OCI-LY3 (cell line): ENCODE measurements around the gene SLC5A1.
"Not testable (repeated sequence)": the region's sequence is repeated elsewhere in the genome, so short reads cannot be mapped to it uniquely, and the experiment has no call there.

ENCODE experiments used
- H2AFZ ChIP-seq: fragments of 200-600, 300-600 bp; shearing (Covaris generic); 2 replicates; pipeline ENCODE4 v1.6.0; 2014; ENCODE audit warnings: antibody characterized with exemption, low read depth, low read length
- H3K27ac ChIP-seq: fragments of 200-600, 300-600 bp; sonication (generic); 2 replicates; pipeline ENCODE4 v1.5.1; 2014; ENCODE audit warnings: mild to moderate bottlenecking, low read length, moderate library complexity, mixed read lengths
- H3K27me3 ChIP-seq: fragments of 200-600, 300-600 bp; sonication (generic); 2 replicates; pipeline ENCODE4 v1.6.1; 2014; ENCODE audit warnings: low read depth, low read length, mixed read lengths
- H3K36me3 ChIP-seq: fragments of 200-600, 300-600 bp; sonication (generic); replicated peaks from 2 replicates; pipeline ENCODE3; 2014; ENCODE audit warnings: low read depth, low read length, mixed read lengths
- H3K4me1 ChIP-seq: fragments of 300-600, 200-600 bp; sonication (generic); 2 replicates; pipeline ENCODE4 v1.6.1; 2014; ENCODE audit warnings: low read length, mixed read lengths
- H3K4me2 ChIP-seq: fragments of 200-600, 300-600 bp; sonication (generic); 2 replicates; pipeline ENCODE4 v1.6.1; 2014; ENCODE audit warnings: low read length, mixed read lengths
- H3K4me3 ChIP-seq: fragments of 300-600, 200-600 bp; sonication (generic); 2 replicates; pipeline ENCODE4 v1.5.1; 2014; ENCODE audit warnings: antibody characterized with exemption, mild to moderate bottlenecking, low read length, moderate library complexity
- H3K79me2 ChIP-seq: fragments of 300-600, 200-600 bp; shearing (Covaris generic); 2 replicates; pipeline ENCODE4 v1.6.1; 2014; ENCODE audit warnings: mild to moderate bottlenecking, low read length, mixed read lengths
- H3K9ac ChIP-seq: fragments of 300-600, 200-600 bp; shearing (Covaris generic); 2 replicates; pipeline ENCODE4 v1.6.0; 2014; ENCODE audit warnings: mild to moderate bottlenecking, low read length, moderate library complexity
- H3K9me3 ChIP-seq: fragments of 200-600, 300-600 bp; shearing (Covaris generic); 2 replicates; pipeline ENCODE4 v1.6.1; 2014; ENCODE audit warnings: low read length, mixed read lengths; ENCODE audit not compliant: insufficient read depth
- H4K20me1 ChIP-seq: fragments of 200-600, 300-600 bp; sonication (generic); 2 replicates; pipeline ENCODE4 v1.6.1; 2016; ENCODE audit warnings: low read length, mixed read lengths; ENCODE audit not compliant: insufficient read depth
- CTCF ChIP-seq: fragments of 200-600, 300-600 bp; sonication (generic); IDR thresholded peaks from 2 replicates; pipeline ENCODE4 v1.5.1; 2014; ENCODE audit warnings: antibody characterized with exemption, low read length, low read depth
- EZH2phosphoT487 ChIP-seq: fragments of 200-600 bp; shearing (Covaris generic); IDR thresholded peaks from 2 replicates; pipeline ENCODE4 v1.6.1; 2018; ENCODE audit warnings: antibody characterized with exemption, mixed run types, low read depth

The SLC5A1 gene

GRCh38 chr22:32154727-32155126, 111.7 kb downstream of the SLC5A1 start:
- H4K20me1 ChIP-seq, H3K4me1 ChIP-seq, H3K9ac ChIP-seq, H3K4me2 ChIP-seq, H3K9me3 ChIP-seq, H3K79me2 ChIP-seq, H2AFZ ChIP-seq, H3K4me3 ChIP-seq, H3K36me3 ChIP-seq, H3K27ac ChIP-seq: not testable (repeated sequence)
- H3K27me3 ChIP-seq, result peaks cover 19% of the 10 kb centered on the region

GRCh38 chr22:32157632-32158031, 114.6 kb downstream of the SLC5A1 start:
- not testable (repeated sequence) for H3K9me3 ChIP-seq, H4K20me1 ChIP-seq, H3K79me2 ChIP-seq, H3K36me3 ChIP-seq, H3K4me1 ChIP-seq, H3K9ac ChIP-seq, H3K27ac ChIP-seq, H3K4me3 ChIP-seq, H3K4me2 ChIP-seq, H2AFZ ChIP-seq
- H3K27me3 ChIP-seq, result peaks cover 21% of the 10 kb centered on the region

- H3K27ac ChIP-seq, result no peak within 1 kb of the TSS
- no peaks in the 10 kb centered on the region for H3K36me3 ChIP-seq
- H3K4me2 ChIP-seq, result no peak within 1 kb of the TSS
- no peak for TF ChIP-seq CTCF
- no peak for TF ChIP-seq EZH2phosphoT487
- H3K4me3 ChIP-seq, result no peak within 1 kb of the TSS
- H3K9ac ChIP-seq, result no peak within 1 kb of the TSS
- no peaks in the 10 kb centered on the region for H4K20me1 ChIP-seq
- peaks cover 24% of the 10 kb centered on the region for H3K27me3 ChIP-seq
- H3K79me2 ChIP-seq, result no peaks in the 10 kb centered on the region
- no peaks in the 10 kb centered on the region for H3K9me3 ChIP-seq
- H2AFZ ChIP-seq, result no peak within 1 kb of the TSS
- no peaks in the 10 kb centered on the region for H3K4me1 ChIP-seq
These were observed 115.9 kb downstream of the SLC5A1 start, which contains the start of gene C22orf42 for GRCh38 chr22:32158712-32159533. TSS of gene C22orf42 (minus strand) at chr22:32159303. CDS start at chr22:32159215, 88 bp downstream.

- not testable (repeated sequence) for H3K4me2 ChIP-seq, H4K20me1 ChIP-seq
These were observed 117.3 kb downstream of the SLC5A1 start for GRCh38 chr22:32160411-32160810.

More at GRCh38 chr22:32160411-32160810, 117.3 kb downstream of the SLC5A1 start:
- H3K9me3 ChIP-seq, H3K4me1 ChIP-seq, H3K4me3 ChIP-seq, H3K79me2 ChIP-seq, H2AFZ ChIP-seq, H3K36me3 ChIP-seq, H3K9ac ChIP-seq, H3K27ac ChIP-seq: not testable (repeated sequence)
- peaks cover 26% of the 10 kb centered on the region for H3K27me3 ChIP-seq
